ENCODE results near the gene TFB1M. TPM values are rescaled to one million over a fixed set of nuclear protein-coding genes. Genes with fewer than 3 reads are reported as not detected.
"Not testable (repeated sequence)": the region's sequence is repeated elsewhere in the genome, so short reads cannot be mapped to it uniquely, and the experiment has no call there.

TFB1M gene
- total and polyA plus RNA-seq, 2 donors: 14.4 to 16.4 TPM

DNA sequence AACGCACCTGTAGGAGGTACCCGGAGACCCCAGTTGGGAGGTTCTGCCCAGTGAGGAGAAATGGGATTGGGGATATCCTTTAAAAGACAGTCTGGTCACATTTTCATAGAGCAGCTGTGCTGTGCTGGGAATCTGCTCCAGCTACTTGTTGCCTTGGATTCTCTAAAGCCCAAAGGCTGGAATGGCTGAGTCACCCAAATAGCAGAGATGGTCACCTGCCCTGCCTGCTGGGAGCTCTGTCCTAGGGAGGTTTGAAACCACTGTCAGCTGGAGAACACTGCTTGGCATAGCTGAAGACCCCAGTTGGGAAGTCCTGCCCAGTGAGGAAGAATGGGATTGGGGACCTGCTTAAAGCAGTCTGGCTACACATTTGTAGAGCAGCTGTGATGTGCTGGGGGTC is 34.8 kb upstream of the TFB1M start:
- no peak for DNase-seq (ENCODE audit: low read depth in 6 of 9, low spot score in 9 of 9)

DNA sequence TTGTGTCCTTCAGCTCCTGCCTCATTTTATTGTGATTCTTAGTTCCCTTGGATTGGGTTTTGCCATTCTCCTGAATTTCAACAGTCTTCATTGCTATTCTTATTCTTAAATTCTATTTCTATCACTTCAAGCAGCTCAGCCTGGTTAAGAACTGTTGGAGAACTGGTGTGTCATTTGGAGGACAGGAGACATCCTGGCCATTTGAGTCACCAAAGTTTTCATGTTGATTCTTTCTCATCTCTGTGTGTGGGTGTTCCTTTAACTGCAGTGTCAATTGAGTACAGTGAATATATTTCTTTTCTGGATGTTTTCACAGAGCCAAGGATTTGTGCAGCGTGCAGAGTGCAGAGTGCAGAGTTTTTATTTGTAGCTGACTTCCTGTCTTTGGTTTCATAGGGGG is 33.5 kb upstream of the TFB1M start:
- 93% methylated on average over 1 of the region's 1 CpG for WGBS
- no peaks in the 10 kb centered on the region for H3K36me3 ChIP-seq (ENCODE audit: control insufficient read depth in 2 of 2, insufficient read depth in 2 of 2, low read length in 1 of 2)
- no peaks in the 10 kb centered on the region for H3K4me1 ChIP-seq (ENCODE audit: control insufficient read depth in 2 of 2, insufficient read depth in 2 of 2, low read length in 2 of 2)
- no peaks in the 10 kb centered on the region for H3K27me3 ChIP-seq (ENCODE audit: control insufficient read depth in 2 of 2, insufficient read depth in 1 of 2, low read length in 1 of 2)
- peaks cover 0 to 16% of the 10 kb centered on the region in 2 donors for H3K9me3 ChIP-seq (ENCODE audit: control insufficient read depth in 2 of 2, insufficient read depth in 1 of 2, low read length in 1 of 2)
- DNase-seq (ENCODE audit: low read depth in 6 of 9, low spot score in 9 of 9): no peak
- H3K27ac ChIP-seq (ENCODE audit: low read depth in 1 of 2, low read length in 1 of 2): no peak overlapping the region
- no peak overlapping the region for H3K4me3 ChIP-seq (ENCODE audit: low read length in 2 of 2)

More for the DNA sequence above, 34.8 kb upstream of the TFB1M start:
- Histone ChIP-seq H3K27me3 (ENCODE audit: control insufficient read depth in 2 of 2, insufficient read depth in 1 of 2, low read length in 1 of 2) (no peaks in the 10 kb centered on the region), H3K36me3 (ENCODE audit: control insufficient read depth in 2 of 2, insufficient read depth in 2 of 2, low read length in 1 of 2) (no peaks in the 10 kb centered on the region), H3K4me3 (ENCODE audit: low read length in 2 of 2) (no peak overlapping the region), H3K27ac (ENCODE audit: low read depth in 1 of 2, low read length in 1 of 2) (no peak overlapping the region), H3K9me3 (ENCODE audit: control insufficient read depth in 2 of 2, insufficient read depth in 1 of 2, low read length in 1 of 2) (peaks cover 0 to 20% of the 10 kb centered on the region in 2 donors), H3K4me1 (ENCODE audit: control insufficient read depth in 2 of 2, insufficient read depth in 2 of 2, low read length in 2 of 2) (no peaks in the 10 kb centered on the region)
- WGBS: 100% methylated on average over 2 of the region's 2 CpGs

DNA sequence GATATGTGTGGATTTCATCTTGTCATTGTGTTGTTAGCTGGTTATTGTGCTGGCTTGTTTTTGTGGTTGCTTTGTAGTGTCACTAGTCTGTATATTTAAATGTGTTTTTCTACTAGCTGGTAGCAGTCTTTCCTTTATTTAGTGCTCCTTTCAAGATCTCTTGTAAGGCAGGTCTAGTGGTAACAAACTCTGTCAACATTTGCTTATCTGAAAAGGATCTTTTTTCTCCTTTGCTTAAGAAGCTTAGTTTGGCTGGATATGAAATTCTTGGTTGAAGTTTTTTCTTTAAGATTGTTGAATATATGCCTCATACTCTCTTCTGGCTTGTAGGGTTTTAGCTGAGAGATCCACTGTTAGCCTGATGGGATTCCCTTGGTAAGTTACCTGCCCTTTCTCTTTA is 32.7 kb upstream of the TFB1M start:
- DNase-seq (ENCODE audit: low read depth in 6 of 9, low spot score in 9 of 9): no peak
- Histone ChIP-seq H3K27ac (ENCODE audit: low read depth in 1 of 2, low read length in 1 of 2) (no peak overlapping the region), H3K27me3 (ENCODE audit: control insufficient read depth in 2 of 2, insufficient read depth in 1 of 2, low read length in 1 of 2) (no peaks in the 10 kb centered on the region), H3K4me1 (ENCODE audit: control insufficient read depth in 2 of 2, insufficient read depth in 2 of 2, low read length in 2 of 2) (no peaks in the 10 kb centered on the region), H3K36me3 (ENCODE audit: control insufficient read depth in 2 of 2, insufficient read depth in 2 of 2, low read length in 1 of 2) (no peaks in the 10 kb centered on the region), H3K4me3 (ENCODE audit: low read length in 2 of 2) (no peak overlapping the region), H3K9me3 (ENCODE audit: control insufficient read depth in 2 of 2, insufficient read depth in 1 of 2, low read length in 1 of 2) (peaks cover 0 to 16% of the 10 kb centered on the region in 2 donors)

DNA sequence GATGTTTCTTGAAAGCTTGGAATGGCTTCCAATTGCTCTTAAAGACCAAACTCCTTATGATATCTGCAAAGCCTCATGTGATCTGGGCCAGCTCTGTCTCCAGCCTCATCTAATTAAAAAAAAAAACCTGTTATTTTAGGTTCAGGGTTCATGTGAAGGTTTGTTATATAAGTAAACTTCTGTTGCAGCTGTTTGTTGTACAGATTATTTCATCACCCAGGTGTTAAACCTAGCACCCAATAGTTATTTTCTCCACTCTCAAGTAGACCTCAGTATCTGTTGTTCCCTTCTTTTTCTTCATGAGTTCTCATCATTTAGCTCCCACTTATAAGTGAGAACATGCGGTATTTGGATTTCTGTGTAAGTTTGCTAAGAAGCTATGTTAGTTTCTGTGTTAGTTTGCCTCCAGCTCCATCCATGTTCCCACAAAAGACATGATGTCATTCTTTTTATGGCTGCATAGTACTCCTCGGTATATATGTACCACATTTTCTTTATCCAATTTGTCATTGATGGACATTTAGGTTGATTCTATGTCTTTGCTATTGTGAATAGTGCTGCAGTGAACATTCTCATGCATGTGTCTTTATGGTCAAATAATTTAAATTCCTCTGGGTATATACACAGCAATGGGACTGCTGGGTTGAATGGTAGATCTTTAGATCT is 30.2 kb upstream of the TFB1M start:
- H3K27ac ChIP-seq (ENCODE audit: low read depth in 1 of 2, low read length in 1 of 2): no peak overlapping the region
- WGBS: 98% methylated on average over 2 of the region's 2 CpGs
- H3K4me1 ChIP-seq (ENCODE audit: control insufficient read depth in 2 of 2, insufficient read depth in 2 of 2, low read length in 2 of 2): no peaks in the 10 kb centered on the region
- H3K36me3 ChIP-seq (ENCODE audit: control insufficient read depth in 2 of 2, insufficient read depth in 2 of 2, low read length in 1 of 2): no peaks in the 10 kb centered on the region
- H3K4me3 ChIP-seq (ENCODE audit: low read length in 2 of 2): no peak overlapping the region
- H3K27me3 ChIP-seq (ENCODE audit: control insufficient read depth in 2 of 2, insufficient read depth in 1 of 2, low read length in 1 of 2): no peaks in the 10 kb centered on the region
- no peak for DNase-seq (ENCODE audit: low read depth in 6 of 9, low spot score in 9 of 9)
- peaks cover 0 to 14% of the 10 kb centered on the region in 2 donors for H3K9me3 ChIP-seq (ENCODE audit: control insufficient read depth in 2 of 2, insufficient read depth in 1 of 2, low read length in 1 of 2)

DNA sequence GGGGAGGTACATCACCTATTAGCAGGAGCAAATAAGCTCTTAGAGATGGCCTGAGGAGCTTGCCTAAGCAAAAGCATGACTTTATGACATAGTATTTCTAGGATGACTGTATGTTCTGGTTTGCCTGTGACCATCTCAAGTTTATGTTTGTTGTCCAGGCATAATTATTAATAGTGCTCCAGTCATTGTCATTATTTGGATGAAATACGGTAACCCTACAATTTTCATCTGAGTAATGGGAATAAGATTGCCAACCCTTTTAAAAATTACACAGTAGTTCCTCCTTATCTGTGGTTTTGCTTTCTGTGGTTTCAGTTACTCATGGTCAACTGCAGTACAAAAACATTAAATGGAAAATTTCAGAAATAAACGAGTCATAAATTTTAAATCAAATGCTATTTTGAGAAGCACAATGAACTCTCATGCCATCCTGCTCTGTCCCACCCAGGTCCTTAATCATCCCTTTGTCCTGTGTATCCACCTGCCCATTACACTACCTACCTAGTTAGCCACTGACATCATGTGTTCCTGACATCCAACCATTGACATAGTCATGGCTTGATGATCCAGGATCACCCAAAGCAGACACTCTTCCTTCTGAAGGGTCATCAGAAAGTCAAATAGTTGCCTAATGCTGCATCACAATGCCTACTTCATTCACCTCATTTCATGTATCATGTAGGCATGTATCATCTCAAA is 27.0 kb upstream of the TFB1M start:
- no peak for DNase-seq (ENCODE audit: low read depth in 6 of 9, low spot score in 9 of 9)
- Histone ChIP-seq H3K9me3 (ENCODE audit: control insufficient read depth in 2 of 2, insufficient read depth in 1 of 2, low read length in 1 of 2) (peaks cover 0 to 4% of the 10 kb centered on the region in 2 donors), H3K36me3 (ENCODE audit: control insufficient read depth in 2 of 2, insufficient read depth in 2 of 2, low read length in 1 of 2) (no peaks in the 10 kb centered on the region), H3K4me1 (ENCODE audit: control insufficient read depth in 2 of 2, insufficient read depth in 2 of 2, low read length in 2 of 2) (no peaks in the 10 kb centered on the region), H3K27me3 (ENCODE audit: control insufficient read depth in 2 of 2, insufficient read depth in 1 of 2, low read length in 1 of 2) (no peaks in the 10 kb centered on the region), H3K4me3 (ENCODE audit: low read length in 2 of 2) (no peak overlapping the region), H3K27ac (ENCODE audit: low read depth in 1 of 2, low read length in 1 of 2) (no peak overlapping the region)
- 60% methylated on average over 2 of the region's 2 CpGs for whole genome bisulfite sequencing

DNA sequence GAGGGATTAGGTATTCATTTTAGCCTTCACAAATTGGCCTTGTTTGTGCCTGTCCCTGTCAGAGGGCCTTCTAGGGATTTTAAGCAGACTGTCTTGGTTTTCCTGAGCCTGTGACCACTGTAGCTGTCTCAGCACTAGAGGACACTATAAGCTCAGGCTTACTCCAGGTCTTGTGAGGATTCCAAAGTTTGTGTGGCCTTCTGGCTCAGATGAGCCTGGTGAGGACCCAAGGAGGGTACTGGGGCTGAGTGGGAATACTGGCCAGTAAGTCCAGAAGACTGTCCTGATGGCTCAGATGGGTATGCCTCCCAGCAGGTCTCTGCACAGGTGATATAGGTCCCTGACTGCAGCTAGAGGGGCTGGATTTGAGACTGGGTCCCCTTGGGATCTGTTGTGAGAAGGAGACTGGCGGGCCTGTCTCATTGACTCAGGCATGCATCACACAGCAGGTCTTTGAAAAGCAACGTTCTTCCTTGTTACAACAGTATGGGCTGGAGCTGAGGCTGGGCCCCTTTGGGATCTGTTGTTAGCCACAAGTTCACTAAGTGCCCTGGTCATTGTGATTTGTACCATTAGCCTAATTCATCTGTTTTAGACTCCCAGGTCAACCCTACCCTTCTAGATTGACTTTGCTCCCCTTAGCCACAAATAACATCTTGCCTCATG is 26.3 kb upstream of the TFB1M start:
- no peaks in the 10 kb centered on the region for H3K4me1 ChIP-seq (ENCODE audit: control insufficient read depth in 2 of 2, insufficient read depth in 2 of 2, low read length in 2 of 2)
- 98% methylated on average over 2 of the region's 2 CpGs for WGBS
- H3K4me3 ChIP-seq (ENCODE audit: low read length in 2 of 2): no peak overlapping the region

DNA sequence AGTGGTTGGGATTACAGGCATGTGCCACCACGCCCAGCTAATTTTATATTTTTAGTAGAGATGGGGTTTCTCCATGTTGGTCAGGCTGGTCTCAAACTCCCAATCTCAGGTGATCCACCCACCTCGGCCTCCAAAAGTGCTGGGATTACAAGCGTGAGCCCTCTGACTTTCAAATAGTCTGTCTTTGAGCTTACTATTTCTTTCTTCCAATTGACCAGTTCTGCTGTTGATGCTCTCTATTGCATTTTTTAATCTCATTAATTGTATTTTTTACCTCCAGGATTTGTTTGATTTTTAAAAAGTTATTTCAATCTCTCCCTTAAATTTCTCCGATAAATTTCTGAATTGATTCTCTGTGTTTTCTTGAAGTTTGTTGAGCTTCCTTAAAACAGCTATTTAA is 25.6 kb upstream of the TFB1M start:
- DNase-seq (ENCODE audit: low read depth in 6 of 9, low spot score in 9 of 9); H3K4me1 ChIP-seq (ENCODE audit: control insufficient read depth in 2 of 2, insufficient read depth in 2 of 2, low read length in 2 of 2); H3K9me3 ChIP-seq (ENCODE audit: control insufficient read depth in 2 of 2, insufficient read depth in 1 of 2, low read length in 1 of 2); H3K27ac ChIP-seq (ENCODE audit: low read depth in 1 of 2, low read length in 1 of 2); H3K36me3 ChIP-seq (ENCODE audit: control insufficient read depth in 2 of 2, insufficient read depth in 2 of 2, low read length in 1 of 2); H3K27me3 ChIP-seq (ENCODE audit: control insufficient read depth in 2 of 2, insufficient read depth in 1 of 2, low read length in 1 of 2); H3K4me3 ChIP-seq (ENCODE audit: low read length in 2 of 2): not testable (repeated sequence)
- WGBS: 96% methylated on average over 4 of the region's 4 CpGs

More for the DNA sequence above, 26.3 kb upstream of the TFB1M start:
- Histone ChIP-seq H3K27ac (ENCODE audit: low read depth in 1 of 2, low read length in 1 of 2) (no peak overlapping the region), H3K36me3 (ENCODE audit: control insufficient read depth in 2 of 2, insufficient read depth in 2 of 2, low read length in 1 of 2) (no peaks in the 10 kb centered on the region), H3K9me3 (ENCODE audit: control insufficient read depth in 2 of 2, insufficient read depth in 1 of 2, low read length in 1 of 2) (peaks cover 0 to 4% of the 10 kb centered on the region in 2 donors), H3K27me3 (ENCODE audit: control insufficient read depth in 2 of 2, insufficient read depth in 1 of 2, low read length in 1 of 2) (no peaks in the 10 kb centered on the region)
- DNase-seq (ENCODE audit: low read depth in 6 of 9, low spot score in 9 of 9): no peak

DNA sequence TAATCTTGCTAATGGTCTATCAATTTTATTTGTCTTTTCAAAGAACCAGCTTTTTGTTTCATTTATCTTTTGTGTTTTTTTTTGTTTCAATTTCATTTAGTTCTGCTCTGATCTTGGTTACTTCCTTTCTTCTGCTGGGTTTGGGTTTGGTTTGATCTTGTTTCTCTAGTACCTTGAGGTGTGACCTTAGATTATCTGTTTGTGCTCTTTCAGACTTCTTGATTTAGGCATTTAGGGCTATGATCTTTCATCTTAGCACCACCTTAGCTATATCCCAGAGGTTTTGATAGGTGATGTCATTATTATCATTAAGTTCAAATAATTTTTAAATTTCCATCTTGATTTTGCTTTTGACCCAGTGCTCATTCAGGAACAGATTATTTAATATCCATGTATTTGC is 24.0 kb upstream of the TFB1M start:
- not testable (repeated sequence) for H3K36me3 ChIP-seq (ENCODE audit: control insufficient read depth in 2 of 2, insufficient read depth in 2 of 2, low read length in 1 of 2); H3K27me3 ChIP-seq (ENCODE audit: control insufficient read depth in 2 of 2, insufficient read depth in 1 of 2, low read length in 1 of 2); H3K4me3 ChIP-seq (ENCODE audit: low read length in 2 of 2); DNase-seq (ENCODE audit: low read depth in 6 of 9, low spot score in 9 of 9); H3K4me1 ChIP-seq (ENCODE audit: control insufficient read depth in 2 of 2, insufficient read depth in 2 of 2, low read length in 2 of 2); H3K9me3 ChIP-seq (ENCODE audit: control insufficient read depth in 2 of 2, insufficient read depth in 1 of 2, low read length in 1 of 2); H3K27ac ChIP-seq (ENCODE audit: low read depth in 1 of 2, low read length in 1 of 2)

DNA sequence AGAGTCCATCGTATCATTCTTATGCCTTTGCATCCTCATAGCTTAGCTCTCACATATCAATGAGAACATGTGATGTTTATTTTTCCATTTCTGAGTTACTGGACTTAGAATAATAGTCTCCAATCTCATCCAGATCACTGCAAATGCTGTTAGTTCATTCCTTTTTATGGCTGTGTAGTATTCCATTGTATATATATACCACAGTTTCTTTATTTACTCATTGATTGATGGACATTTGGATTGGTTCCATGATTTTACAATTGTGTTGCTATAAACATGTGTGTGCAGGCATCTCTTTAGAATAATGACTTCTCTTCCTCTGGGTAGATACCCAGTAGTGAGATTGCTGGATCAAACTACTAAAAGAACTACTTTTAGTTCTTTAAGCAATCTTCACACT is 21.0 kb upstream of the TFB1M start:
- no peaks in the 10 kb centered on the region for H3K9me3 ChIP-seq (ENCODE audit: control insufficient read depth in 2 of 2, insufficient read depth in 1 of 2, low read length in 1 of 2)
- H3K36me3 ChIP-seq (ENCODE audit: control insufficient read depth in 2 of 2, insufficient read depth in 2 of 2, low read length in 1 of 2): no peaks in the 10 kb centered on the region
- WGBS: 94% methylated on average over 1 of the region's 1 CpG

More for the DNA sequence above, 21.0 kb upstream of the TFB1M start:
- no peak overlapping the region for H3K27ac ChIP-seq (ENCODE audit: low read depth in 1 of 2, low read length in 1 of 2)
- H3K4me1 ChIP-seq (ENCODE audit: control insufficient read depth in 2 of 2, insufficient read depth in 2 of 2, low read length in 2 of 2): no peaks in the 10 kb centered on the region
- no peak overlapping the region for H3K4me3 ChIP-seq (ENCODE audit: low read length in 2 of 2)
- H3K27me3 ChIP-seq (ENCODE audit: control insufficient read depth in 2 of 2, insufficient read depth in 1 of 2, low read length in 1 of 2): no peaks in the 10 kb centered on the region
- DNase-seq (ENCODE audit: low read depth in 6 of 9, low spot score in 9 of 9): no peak

Data from thymus (tissue), 11 donors.